ENCODE measurements around the gene RAPGEF2.

- no peak for TF ChIP-seq CTCF (IDR thresholded peaks at IDR 0.05)
- TF ChIP-seq EZH2 (IDR thresholded peaks at IDR 0.05; ENCODE audit: borderline replicate concordance, insufficient read depth, low read depth, low read length, poor library complexity, severe bottlenecking), result no peak
These were observed 96.9 kb downstream of the RAPGEF2 start for GRCh38 chr4:159199826-159200225.

Data from B cell (primary cell).